GM12801 (cell line): ENCODE measurements around the gene CHMP4B.

Experiments used
- TF ChIP-seq, protein P1 (sequence below): IDR thresholded peaks from one replicate; pipeline ENCODE4 v1.5.1; 2011; ENCODE audit warnings: control low read depth; ENCODE audit not compliant: insufficient read length; ENCODE audit errors: extremely low read depth

The CHMP4B gene

GRCh38 chr20:33783818-33784217 lies 27.3 kb upstream of the CHMP4B start:
- TF ChIP-seq, protein P1, sequence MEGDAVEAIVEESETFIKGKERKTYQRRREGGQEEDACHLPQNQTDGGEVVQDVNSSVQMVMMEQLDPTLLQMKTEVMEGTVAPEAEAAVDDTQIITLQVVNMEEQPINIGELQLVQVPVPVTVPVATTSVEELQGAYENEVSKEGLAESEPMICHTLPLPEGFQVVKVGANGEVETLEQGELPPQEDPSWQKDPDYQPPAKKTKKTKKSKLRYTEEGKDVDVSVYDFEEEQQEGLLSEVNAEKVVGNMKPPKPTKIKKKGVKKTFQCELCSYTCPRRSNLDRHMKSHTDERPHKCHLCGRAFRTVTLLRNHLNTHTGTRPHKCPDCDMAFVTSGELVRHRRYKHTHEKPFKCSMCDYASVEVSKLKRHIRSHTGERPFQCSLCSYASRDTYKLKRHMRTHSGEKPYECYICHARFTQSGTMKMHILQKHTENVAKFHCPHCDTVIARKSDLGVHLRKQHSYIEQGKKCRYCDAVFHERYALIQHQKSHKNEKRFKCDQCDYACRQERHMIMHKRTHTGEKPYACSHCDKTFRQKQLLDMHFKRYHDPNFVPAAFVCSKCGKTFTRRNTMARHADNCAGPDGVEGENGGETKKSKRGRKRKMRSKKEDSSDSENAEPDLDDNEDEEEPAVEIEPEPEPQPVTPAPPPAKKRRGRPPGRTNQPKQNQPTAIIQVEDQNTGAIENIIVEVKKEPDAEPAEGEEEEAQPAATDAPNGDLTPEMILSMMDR, result no peak

DNA sequence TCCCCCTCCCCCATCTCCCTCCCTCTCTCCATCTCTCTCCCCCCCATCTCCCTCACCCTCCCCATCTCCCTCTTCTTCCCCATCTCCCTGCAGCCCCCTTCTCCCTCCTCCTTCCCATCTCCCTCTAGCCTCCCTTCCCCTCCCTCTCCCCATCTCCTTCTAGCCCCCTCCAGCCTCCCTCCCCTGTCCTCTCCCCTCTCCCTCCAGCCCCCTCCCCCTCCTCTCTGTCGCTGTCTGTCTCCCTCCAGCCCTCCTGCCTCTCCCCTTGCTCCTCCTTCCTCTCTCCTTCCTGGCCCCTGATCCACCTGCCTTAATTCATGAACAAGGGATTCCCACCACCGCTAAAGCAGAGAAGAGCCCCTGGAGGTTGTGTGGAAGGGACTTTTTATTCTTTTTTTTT lies 26.9 kb upstream of the CHMP4B start:
- TF ChIP-seq, protein P1, result no peak

DNA sequence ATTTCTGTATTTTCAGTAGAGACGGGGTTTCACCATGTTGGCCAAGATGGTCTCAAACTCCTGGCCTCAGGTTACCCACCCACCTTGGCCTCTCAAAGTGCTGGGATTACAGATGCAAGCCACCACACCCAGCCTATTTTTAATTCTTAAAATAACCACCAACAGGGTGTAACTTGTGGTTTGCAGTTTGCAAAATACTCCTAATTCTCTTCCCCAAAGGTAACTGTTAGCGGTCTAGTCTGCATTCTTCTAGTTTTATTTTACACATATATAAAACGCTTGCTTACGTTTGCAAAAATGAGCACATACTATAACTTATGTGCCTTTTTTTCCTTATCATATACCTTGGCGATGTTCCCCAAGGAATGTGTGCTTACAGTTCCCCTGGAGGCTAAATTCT lies 25.6 kb upstream of the CHMP4B start:
- TF ChIP-seq, protein P1, result no peak

DNA sequence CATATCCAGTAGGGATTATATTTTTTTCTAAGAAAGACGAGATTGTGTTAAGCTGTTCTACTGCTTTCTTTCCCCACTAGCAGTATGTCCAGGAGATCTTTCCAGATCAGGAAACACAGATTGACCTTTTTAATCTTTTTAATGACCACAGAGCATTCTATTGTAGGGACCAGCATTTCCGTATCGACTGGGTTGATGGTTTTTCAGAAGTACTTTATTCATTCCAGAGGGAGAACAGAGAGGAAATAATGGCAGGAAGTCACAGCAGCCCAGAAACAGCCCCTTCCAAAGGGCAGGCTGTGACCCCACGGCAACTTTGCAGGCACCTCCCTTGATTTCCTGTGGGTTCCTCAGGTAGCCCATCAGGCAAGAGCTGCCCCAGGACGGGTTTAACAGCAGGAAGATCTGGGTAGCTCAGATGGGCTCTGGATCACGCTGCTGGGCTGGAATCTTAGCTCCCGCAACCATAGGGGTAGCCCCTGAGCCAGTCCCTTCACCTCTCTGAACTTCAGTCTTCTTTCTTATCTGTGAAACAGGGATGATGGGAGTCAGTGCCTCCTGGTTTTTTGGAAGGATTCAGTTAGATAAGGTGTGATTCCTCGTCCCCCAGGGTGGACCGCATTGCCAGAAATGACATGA lies 23.8 kb upstream of the CHMP4B start:
- TF ChIP-seq, protein P1, result no peak

DNA sequence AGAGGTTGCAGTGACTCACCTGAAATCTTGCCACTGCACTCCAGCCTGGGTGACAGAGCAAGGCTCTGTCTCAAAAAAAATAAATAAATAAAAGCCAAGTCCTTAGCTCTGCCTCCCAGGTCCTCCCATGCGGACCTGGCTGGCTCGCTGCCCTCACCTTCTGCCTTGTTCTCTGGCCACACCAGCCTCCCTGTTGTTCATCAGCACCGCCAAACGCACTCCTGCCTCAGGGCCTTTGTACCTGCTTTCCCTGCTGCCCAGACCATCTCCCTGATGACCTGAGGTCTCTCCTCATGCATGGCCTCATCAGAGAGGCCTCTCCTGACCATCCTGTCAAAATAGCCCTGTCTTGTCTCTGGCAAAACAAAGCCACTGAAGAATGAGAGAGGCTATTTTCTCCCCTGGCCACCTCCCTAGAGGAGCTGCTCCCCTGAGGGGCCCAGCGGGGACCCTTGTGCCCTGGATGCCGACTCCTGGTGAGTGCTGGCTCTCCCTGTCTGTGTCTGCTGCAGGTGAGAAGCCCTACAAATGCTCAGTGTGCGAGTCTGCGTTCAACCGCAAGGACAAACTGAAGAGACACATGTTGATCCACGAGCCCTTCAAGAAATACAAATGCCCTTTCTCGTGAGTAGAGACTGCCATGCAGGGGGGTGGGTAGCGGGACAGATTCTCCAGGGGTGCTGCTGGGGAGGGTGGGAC lies 22.6 kb upstream of the CHMP4B start:
- TF ChIP-seq, protein P1, result no peak

DNA sequence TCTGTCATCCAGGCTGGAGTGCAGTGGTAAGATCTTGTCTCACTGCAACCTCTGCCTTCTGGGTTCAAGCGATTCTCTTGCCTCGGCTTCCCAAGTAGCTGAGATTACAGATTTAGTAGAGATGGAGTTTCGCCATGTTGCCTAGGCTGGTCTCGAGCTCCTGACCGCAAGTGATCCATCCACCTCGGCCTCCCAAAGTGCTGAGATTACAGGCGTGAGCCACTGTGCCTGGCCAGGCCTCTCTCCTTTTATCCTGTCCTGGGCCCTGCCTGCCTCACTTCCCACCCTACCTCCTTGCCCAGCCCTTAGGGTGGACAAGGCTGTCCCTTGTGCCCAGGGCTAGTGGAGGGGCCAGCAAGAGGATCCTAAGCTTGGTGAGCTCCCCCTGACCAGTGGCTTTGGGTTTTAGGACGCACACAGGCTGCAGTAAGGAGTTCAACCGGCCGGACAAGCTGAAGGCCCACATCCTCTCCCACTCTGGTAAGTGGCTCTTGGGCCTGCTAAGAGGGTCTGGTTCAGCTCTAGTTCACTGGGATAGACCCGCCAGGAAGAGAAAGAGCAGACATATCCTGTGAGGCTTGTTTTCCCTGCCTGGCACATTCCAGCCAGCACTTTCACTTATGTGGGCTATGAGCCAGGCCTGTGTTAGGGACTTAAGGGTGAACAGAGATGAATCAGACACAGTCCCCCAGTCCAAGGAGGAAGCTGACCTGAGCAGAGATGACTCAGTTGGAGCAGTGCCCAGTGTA lies 21.9 kb upstream of the CHMP4B start:
- TF ChIP-seq, protein P1, result no peak

GRCh38 chr20:33789858-33790182 lies 21.3 kb upstream of the CHMP4B start:
- TF ChIP-seq, protein P1, result no peak
